Left lung (tissue), 10 donors: ENCODE measurements around the gene TBL1Y. TPM values are rescaled to one million over a fixed set of nuclear protein-coding genes. Genes with fewer than 3 reads are reported as not detected.
"Not testable (repeated sequence)": the region's sequence is repeated elsewhere in the genome, so short reads cannot be mapped to it uniquely, and the experiment has no call there.

Experiments used
- ATAC-seq: fragments of 200-7000 bp; cut with Tn5 transposase; one replicate; pipeline ENCODE4 v1.9.1; 2020; ENCODE audit warnings: moderate library complexity
- DNase-seq, 4 donors: peaks; one replicate each; pipeline ENCODE4 v3.0.0-alpha.2; 2013 to 2020
- H3K27ac ChIP-seq, 2 donors: fragments of 200-600 bp; sonication (generic) in 1 of 2; one replicate each; pipeline versions ENCODE4 v1.5.0 to v1.8.0; 2020 to 2021
- H3K27me3 ChIP-seq, 2 donors: fragments of 200-600 bp; sonication (generic) in 1 of 2; one replicate each; pipeline versions ENCODE4 v1.5.0 to v1.8.0; 2020 to 2021
- H3K36me3 ChIP-seq, 2 donors: fragments of 200-600 bp; sonication (generic) in 1 of 2; one replicate each; pipeline versions ENCODE4 v1.5.0 to v1.8.0; 2020 to 2021
- H3K4me1 ChIP-seq, 2 donors: fragments of 200-600 bp; one replicate each; pipeline ENCODE4 v1.8.0; 2021
- H3K4me3 ChIP-seq, 2 donors: fragments of 200-600 bp; sonication (generic) in 1 of 2; one replicate each; pipeline versions ENCODE4 v1.5.0 to v1.8.0; 2020 to 2021; ENCODE audit warnings: mild to moderate bottlenecking in 1 of 2
- H3K9me3 ChIP-seq, 2 donors: fragments of 200-600 bp; sonication (generic) in 1 of 2; one replicate each; pipeline versions ENCODE4 v1.5.0 to v1.8.0; 2020 to 2021
- intact Hi-C, 2 donors: fragments of 100-400 bp; cut with DNase I; formaldehyde crosslinking; loops; one replicate each; pipeline versions ENCODE4 v1.11.2 to v1.14.2; 2022
- polyA plus RNA-seq, 6 donors: library from polyadenylated mRNA; unstranded; fragments of 120-200 nt; gene quantifications; one replicate each; pipeline ENCODE4 v1.2.1, GENCODE V29; 2013; ENCODE audit not compliant: insufficient read length in 6 of 6
- total RNA-seq, 2 donors: library from RNA; stranded (reverse); fragmentation: NEBNext Ultra II Directional; extraction: Animal tissue kit (Norgen Biotek cat#: 25700); gene quantifications; one replicate each; pipeline ENCODE4 v1.2.1, GENCODE V29; 2021
- TF ChIP-seq, protein P1 (sequence below), 2 donors: fragments of 200-600 bp; sonication (generic) in 1 of 2; IDR thresholded peaks; one replicate each; pipeline versions ENCODE4 v1.5.0 to v1.8.0; 2021; ENCODE audit warnings: antibody characterized with exemption in 2 of 2
- donor health status: DM: no; HTN: yes; CAD: no.
- donor health status: DM: no; HTN: no; CAD: no.

Gene TBL1Y
- total and polyA plus RNA-seq, 8 donors = 0.10 to 2.0 (median 1.5) TPM; not detected in 3

DNA sequence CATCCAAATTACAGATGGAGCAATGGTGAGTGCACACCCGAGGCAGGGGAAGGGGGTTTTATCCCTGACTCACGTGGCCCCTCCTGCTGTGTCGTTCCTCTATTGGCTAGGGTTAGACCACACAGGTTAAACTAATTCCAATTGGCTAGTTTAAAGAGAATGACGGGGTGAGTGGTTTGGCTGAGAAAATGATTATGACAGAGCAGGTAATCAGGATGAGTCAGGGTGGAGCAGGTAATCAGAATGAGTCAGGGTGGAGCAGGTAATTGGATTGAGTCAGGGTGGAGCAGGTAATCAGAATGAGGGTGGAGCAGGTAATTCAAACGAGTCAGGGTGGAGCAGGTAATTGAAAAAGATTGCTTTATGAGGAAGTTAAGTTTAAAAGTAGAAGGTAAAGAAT, 146.4 kb downstream of the TBL1Y start:
- no peak overlapping the region for H3K27ac ChIP-seq
- ATAC-seq (no peak), DNase-seq (no peak)
- no peaks in the 10 kb centered on the region for H3K27me3 ChIP-seq
- no peaks in the 10 kb centered on the region for H3K9me3 ChIP-seq
- H3K36me3 ChIP-seq = no peaks in the 10 kb centered on the region
- H3K4me1 ChIP-seq = no peaks in the 10 kb centered on the region
- no peak overlapping the region for H3K4me3 ChIP-seq
- intact Hi-C loops = no loop called here
- TF ChIP-seq, protein P1, sequence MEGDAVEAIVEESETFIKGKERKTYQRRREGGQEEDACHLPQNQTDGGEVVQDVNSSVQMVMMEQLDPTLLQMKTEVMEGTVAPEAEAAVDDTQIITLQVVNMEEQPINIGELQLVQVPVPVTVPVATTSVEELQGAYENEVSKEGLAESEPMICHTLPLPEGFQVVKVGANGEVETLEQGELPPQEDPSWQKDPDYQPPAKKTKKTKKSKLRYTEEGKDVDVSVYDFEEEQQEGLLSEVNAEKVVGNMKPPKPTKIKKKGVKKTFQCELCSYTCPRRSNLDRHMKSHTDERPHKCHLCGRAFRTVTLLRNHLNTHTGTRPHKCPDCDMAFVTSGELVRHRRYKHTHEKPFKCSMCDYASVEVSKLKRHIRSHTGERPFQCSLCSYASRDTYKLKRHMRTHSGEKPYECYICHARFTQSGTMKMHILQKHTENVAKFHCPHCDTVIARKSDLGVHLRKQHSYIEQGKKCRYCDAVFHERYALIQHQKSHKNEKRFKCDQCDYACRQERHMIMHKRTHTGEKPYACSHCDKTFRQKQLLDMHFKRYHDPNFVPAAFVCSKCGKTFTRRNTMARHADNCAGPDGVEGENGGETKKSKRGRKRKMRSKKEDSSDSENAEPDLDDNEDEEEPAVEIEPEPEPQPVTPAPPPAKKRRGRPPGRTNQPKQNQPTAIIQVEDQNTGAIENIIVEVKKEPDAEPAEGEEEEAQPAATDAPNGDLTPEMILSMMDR (IDR thresholded peaks at IDR 0.05) = no peak

DNA sequence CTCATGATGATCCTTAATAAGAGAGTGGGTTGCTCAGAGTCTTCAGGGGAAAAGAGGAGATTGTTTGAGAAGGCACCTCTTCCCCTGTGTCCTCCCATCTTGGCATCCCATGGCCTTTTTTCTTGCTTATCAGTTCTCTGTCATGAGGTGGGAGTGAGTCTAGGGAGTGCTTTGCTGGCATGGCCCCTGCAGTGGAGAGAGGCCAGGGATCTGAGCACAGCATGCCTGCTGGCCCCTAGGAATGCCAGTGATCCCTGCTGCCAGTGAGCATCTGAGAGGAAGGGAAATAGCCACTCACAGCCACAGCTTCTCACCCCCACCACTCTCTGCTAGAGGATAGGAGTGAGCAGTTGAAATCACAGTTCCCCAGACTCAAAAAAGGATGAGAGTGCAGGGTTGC, 168.2 kb downstream of the TBL1Y start:
- Histone ChIP-seq H3K27me3 (no peaks in the 10 kb centered on the region), H3K27ac (no peak overlapping the region), H3K36me3 (no peaks in the 10 kb centered on the region), H3K4me3 (no peak overlapping the region), H3K4me1 (no peaks in the 10 kb centered on the region), H3K9me3 (no peaks in the 10 kb centered on the region)
- DNase-seq (no peak), ATAC-seq (no peak)
- TF ChIP-seq, protein P1 (IDR thresholded peaks at IDR 0.05) = no peak
- intact Hi-C loops = no loop called here

DNA sequence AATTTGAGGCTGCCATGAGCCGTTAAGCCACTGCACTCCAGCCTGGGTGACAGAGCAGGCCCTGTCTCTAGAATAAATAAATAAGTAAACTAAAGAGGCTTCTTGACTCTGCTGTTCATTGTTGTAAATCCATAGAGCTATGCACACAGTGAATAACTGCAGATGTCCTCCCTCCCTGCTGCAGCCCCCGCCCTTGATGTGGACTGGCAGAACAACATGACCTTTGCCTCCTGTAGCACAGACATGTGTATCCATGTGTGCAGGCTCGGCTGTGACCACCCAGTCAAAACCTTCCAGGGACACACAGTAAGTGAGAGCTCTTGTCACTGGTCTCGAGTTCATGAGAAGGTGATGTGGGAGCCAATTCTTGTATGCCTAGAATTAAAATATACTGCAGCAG, 170.1 kb downstream of the TBL1Y start:
- ATAC-seq, H3K27me3 ChIP-seq, intact Hi-C loops, DNase-seq, H3K36me3 ChIP-seq, H3K27ac ChIP-seq, H3K4me3 ChIP-seq, H3K9me3 ChIP-seq, H3K4me1 ChIP-seq: not testable (repeated sequence)

DNA sequence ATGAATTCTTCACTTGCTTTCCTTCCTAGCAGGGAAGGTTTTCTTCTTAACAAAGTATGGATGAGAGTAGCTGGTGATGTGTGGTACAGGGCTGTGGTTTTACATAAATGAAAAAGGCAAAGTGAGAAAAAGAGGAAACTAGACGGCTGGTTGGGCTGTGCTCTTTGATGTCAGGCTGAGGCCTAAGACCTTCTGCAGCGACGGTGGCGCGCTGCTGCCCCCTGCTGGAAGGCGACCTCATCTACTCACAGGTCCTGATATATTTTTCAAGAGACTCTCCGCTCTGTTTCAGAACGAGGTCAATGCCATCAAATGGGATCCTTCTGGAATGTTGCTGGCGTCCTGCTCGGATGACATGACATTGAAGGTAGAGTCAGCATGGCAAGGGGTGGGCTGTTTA, 175.1 kb downstream of the TBL1Y start:
- ATAC-seq (no peak), DNase-seq (peak in 2 of 4 donors; percentile 83 to 85)
- no peaks in the 10 kb centered on the region for H3K4me1 ChIP-seq
- H3K4me3 ChIP-seq = no peak overlapping the region
- no peaks in the 10 kb centered on the region for H3K9me3 ChIP-seq
- intact Hi-C loops = no loop called here
- no peaks in the 10 kb centered on the region for H3K36me3 ChIP-seq
- TF ChIP-seq, protein P1 (IDR thresholded peaks at IDR 0.05) = peak in 1 of 2 donors; percentile 34
- no peak overlapping the region for H3K27ac ChIP-seq
- no peaks in the 10 kb centered on the region for H3K27me3 ChIP-seq

DNA sequence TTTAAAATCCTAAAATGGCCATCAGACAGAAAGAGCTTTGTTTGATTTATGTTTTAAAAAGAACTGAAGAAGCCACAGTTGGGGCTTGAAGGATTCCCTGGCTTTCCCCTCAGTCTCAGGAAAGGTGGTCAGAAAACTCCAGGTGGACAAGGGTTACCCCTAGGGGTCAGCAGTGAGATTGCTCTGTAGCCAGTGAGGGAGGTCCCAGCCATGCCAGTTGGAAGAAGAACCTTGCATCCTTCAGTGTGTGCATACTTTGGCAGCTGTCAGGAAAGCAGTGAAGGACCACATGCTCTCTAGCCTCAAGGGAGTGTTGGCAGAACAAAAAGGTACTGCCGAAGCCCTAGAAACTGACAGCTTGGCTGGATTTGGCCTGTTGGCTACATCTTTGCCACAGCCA, 182.3 kb downstream of the TBL1Y start:
- intact Hi-C loops = no loop called here
- TF ChIP-seq, protein P1 (IDR thresholded peaks at IDR 0.05) = no peak

DNA sequence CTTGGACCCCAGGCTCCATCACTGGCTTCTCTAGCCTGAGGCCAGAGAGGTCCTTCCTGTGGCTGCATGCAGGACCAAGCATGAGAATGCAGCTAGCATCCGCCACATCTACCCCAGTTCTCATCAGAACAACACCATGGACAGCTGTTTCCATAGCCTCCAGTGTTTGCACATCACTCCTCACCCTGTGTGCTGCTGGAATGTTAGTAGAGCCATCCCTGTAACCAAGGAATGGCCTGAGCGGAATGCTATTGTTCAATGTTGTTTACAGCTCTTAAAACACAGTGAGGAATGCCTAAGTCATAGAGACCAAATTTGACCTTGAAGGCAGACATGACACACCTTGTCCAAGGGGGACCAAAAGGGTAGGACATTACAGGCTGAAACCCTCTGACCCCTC, 183.9 kb downstream of the TBL1Y start:
- Histone ChIP-seq H3K36me3 (no peaks in the 10 kb centered on the region), H3K27ac (no peak overlapping the region), H3K9me3 (no peaks in the 10 kb centered on the region), H3K4me1 (no peaks in the 10 kb centered on the region), H3K27me3 (no peaks in the 10 kb centered on the region), H3K4me3 (no peak overlapping the region)
- no peak for DNase-seq
- ATAC-seq = no peak
- intact Hi-C loops = no loop called here
- TF ChIP-seq, protein P1 (IDR thresholded peaks at IDR 0.05) = no peak

More for the DNA sequence above, 182.3 kb downstream of the TBL1Y start:
- Histone ChIP-seq H3K4me3 (no peak overlapping the region), H3K27ac (no peak overlapping the region), H3K9me3 (no peaks in the 10 kb centered on the region), H3K36me3 (no peaks in the 10 kb centered on the region), H3K27me3 (no peaks in the 10 kb centered on the region), H3K4me1 (no peaks in the 10 kb centered on the region)
- ATAC-seq (no peak), DNase-seq (no peak)
